Mucosa of descending colon (tissue), 3 donors: ENCODE measurements around the gene UPB1. TPM values are rescaled to one million over a fixed set of nuclear protein-coding genes. Genes with fewer than 3 reads are reported as not detected.

Experiments used
- ATAC-seq: fragments of 200-7000 bp; cut with Tn5 transposase; one replicate; pipeline ENCODE4 v1.9.1; 2020; ENCODE audit warnings: mild to moderate bottlenecking, moderate library complexity
- DNase-seq, 3 donors: peaks; one replicate each; pipeline ENCODE4 v3.0.0-alpha.2; 2020
- H3K36me3 ChIP-seq: fragments of 200-600 bp; one replicate; pipeline ENCODE4 v1.8.0; 2021; ENCODE audit warnings: low read depth, mild to moderate bottlenecking
- H3K4me1 ChIP-seq: fragments of 200-600 bp; one replicate; pipeline ENCODE4 v1.8.0; 2021; ENCODE audit warnings: low read depth, mild to moderate bottlenecking
- H3K4me3 ChIP-seq: fragments of 200-600 bp; one replicate; pipeline ENCODE4 v1.8.0; 2021; ENCODE audit warnings: mild to moderate bottlenecking
- H3K9me3 ChIP-seq: fragments of 200-600 bp; one replicate; pipeline ENCODE4 v1.8.0; 2021; ENCODE audit warnings: mild to moderate bottlenecking
- CTCF ChIP-seq: fragments of 200-600 bp; IDR thresholded peaks from one replicate; pipeline ENCODE4 v1.8.0; 2022; ENCODE audit warnings: antibody characterized with exemption, mild to moderate bottlenecking
- intact Hi-C, 2 donors: fragments of 100-400 bp; cut with DNase I in 1 of 2; cut with micrococcal nuclease in 1 of 2; formaldehyde crosslinking; loops; one replicate each; pipeline versions ENCODE4 v1.11.0 to v1.11.1; 2022; cut with DNase I, micrococcal nuclease
- total RNA-seq, 3 donors: library from RNA; stranded (reverse); fragmentation: NEBNext Ultra II Directional in 2 of 3; extraction: Animal tissue kit (Norgen Biotek cat#: 25700) in 2 of 3; gene quantifications; one replicate each; pipeline versions ENCODE4 v1.2.1 to v1.2.4, GENCODE V29; 2021 to 2023
- donor health status: DM: no; HTN: no; CAD: no; lungs with moderate emphysema.
- donor health status: DM: no; HTN: no; CAD: no.
- donor health status: DM: no; HTN: yes; CAD: no.

UPB1 gene
- total RNA-seq, 3 donors from 2014 or later: 0.16 to 0.20 (median 0.19) TPM

- Histone ChIP-seq H3K4me3 (no peak overlapping the region), H3K36me3 (no peaks in the 10 kb centered on the region), H3K9me3 (no peaks in the 10 kb centered on the region), H3K4me1 (no peaks in the 10 kb centered on the region)
- ATAC-seq (no peak), DNase-seq (no peak)
- no peak for TF ChIP-seq CTCF
- intact Hi-C loops: no loop called here
These were observed 12.6 kb upstream of the UPB1 start for GRCh38 chr22:24482575-24482974.

GRCh38 chr22:24482998-24483397 is 12.1 kb upstream of the UPB1 start:
- intact Hi-C loops: no loop called here
- Histone ChIP-seq H3K36me3 (no peaks in the 10 kb centered on the region), H3K9me3 (no peaks in the 10 kb centered on the region), H3K4me3 (no peak overlapping the region), H3K4me1 (no peaks in the 10 kb centered on the region)
- DNase-seq: no peak
- no peak for TF ChIP-seq CTCF
- ATAC-seq: no peak

GRCh38 chr22:24483976-24484545 is 11.1 kb upstream of the UPB1 start:
- TF ChIP-seq CTCF: no peak
- H3K4me1 ChIP-seq: no peaks in the 10 kb centered on the region
- ATAC-seq: no peak
- H3K4me3 ChIP-seq: no peak overlapping the region
- H3K9me3 ChIP-seq: no peaks in the 10 kb centered on the region
- no peaks in the 10 kb centered on the region for H3K36me3 ChIP-seq
- no peak for DNase-seq
- intact Hi-C loops: no loop called here

- H3K4me3 ChIP-seq: no peak overlapping the region
- ATAC-seq (no peak), DNase-seq (no peak)
- H3K9me3 ChIP-seq: no peaks in the 10 kb centered on the region
- H3K36me3 ChIP-seq: no peaks in the 10 kb centered on the region
- no peaks in the 10 kb centered on the region for H3K4me1 ChIP-seq
- no peak for TF ChIP-seq CTCF
- intact Hi-C loops: no loop called here
These were observed 10.0 kb upstream of the UPB1 start for GRCh38 chr22:24485170-24485569.

GRCh38 chr22:24485608-24486007 is 9.5 kb upstream of the UPB1 start:
- no peak for ATAC-seq
- intact Hi-C loops: no loop called here

More at GRCh38 chr22:24485608-24486007, 9.5 kb upstream of the UPB1 start:
- Histone ChIP-seq H3K36me3 (no peaks in the 10 kb centered on the region), H3K4me1 (no peaks in the 10 kb centered on the region), H3K4me3 (no peak overlapping the region), H3K9me3 (no peaks in the 10 kb centered on the region)
- DNase-seq: no peak
- no peak for TF ChIP-seq CTCF
